ENCODE results near the gene POMT2.

GRCh38 chr14:77306851-77307496 is 13.7 kb downstream of the POMT2 start:
- TF ChIP-seq POLR2A (IDR thresholded peaks at IDR 0.05; ENCODE audit: low read depth, low read length) (no peak), JUN (IDR thresholded peaks at IDR 0.05; ENCODE audit: borderline replicate concordance, insufficient read depth, insufficient read length, low read depth) (no peak), EZH2 (IDR thresholded peaks at IDR 0.05; ENCODE audit: borderline replicate concordance, low read depth, low read length, severe bottlenecking) (no peak)
- TF ChIP-seq, protein P1, sequence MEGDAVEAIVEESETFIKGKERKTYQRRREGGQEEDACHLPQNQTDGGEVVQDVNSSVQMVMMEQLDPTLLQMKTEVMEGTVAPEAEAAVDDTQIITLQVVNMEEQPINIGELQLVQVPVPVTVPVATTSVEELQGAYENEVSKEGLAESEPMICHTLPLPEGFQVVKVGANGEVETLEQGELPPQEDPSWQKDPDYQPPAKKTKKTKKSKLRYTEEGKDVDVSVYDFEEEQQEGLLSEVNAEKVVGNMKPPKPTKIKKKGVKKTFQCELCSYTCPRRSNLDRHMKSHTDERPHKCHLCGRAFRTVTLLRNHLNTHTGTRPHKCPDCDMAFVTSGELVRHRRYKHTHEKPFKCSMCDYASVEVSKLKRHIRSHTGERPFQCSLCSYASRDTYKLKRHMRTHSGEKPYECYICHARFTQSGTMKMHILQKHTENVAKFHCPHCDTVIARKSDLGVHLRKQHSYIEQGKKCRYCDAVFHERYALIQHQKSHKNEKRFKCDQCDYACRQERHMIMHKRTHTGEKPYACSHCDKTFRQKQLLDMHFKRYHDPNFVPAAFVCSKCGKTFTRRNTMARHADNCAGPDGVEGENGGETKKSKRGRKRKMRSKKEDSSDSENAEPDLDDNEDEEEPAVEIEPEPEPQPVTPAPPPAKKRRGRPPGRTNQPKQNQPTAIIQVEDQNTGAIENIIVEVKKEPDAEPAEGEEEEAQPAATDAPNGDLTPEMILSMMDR (IDR thresholded peaks at IDR 0.05; ENCODE audit: extremely low read depth in 1 of 2, insufficient read depth in 1 of 2, low read depth in 1 of 2, low read length in 2 of 2), result no peak
